WTC11 (cell line): ENCODE data around the gene ZFP69B.

Experiments
- CBFB ChIP-seq: sonication (generic); formaldehyde crosslinking; IDR thresholded peaks from 2 replicates; pipeline ENCODE4 v1.8.1; 2022; ENCODE audit warnings: mild to moderate bottlenecking, low read depth, missing genetic modification reagents
- CTCF ChIP-seq: fragments of 200-600 bp; IDR thresholded peaks from 2 replicates; pipeline ENCODE4 v1.8.0; 2022; ENCODE audit warnings: antibody characterized with exemption
- ERG ChIP-seq: fragments of 250-450 bp; sonication (Bioruptor Pico); IDR thresholded peaks from 2 replicates; pipeline ENCODE4 v1.8.0; 2021; ENCODE audit warnings: mild to moderate bottlenecking
- KAT7 ChIP-seq: sonication (generic); formaldehyde crosslinking; IDR thresholded peaks from 2 replicates; pipeline ENCODE4 v1.8.1; 2023; ENCODE audit warnings: missing genetic modification reagents, mild to moderate bottlenecking, borderline replicate concordance
- MAX ChIP-seq: sonication (generic); formaldehyde crosslinking; IDR thresholded peaks from 2 replicates; pipeline ENCODE4 v1.8.0; 2022; ENCODE audit warnings: mild to moderate bottlenecking, missing genetic modification reagents
- NR2C2 ChIP-seq: sonication (generic); formaldehyde crosslinking; IDR thresholded peaks from 2 replicates; pipeline ENCODE4 v1.8.0; 2022; ENCODE audit warnings: mild to moderate bottlenecking, missing genetic modification reagents
- NR3C1 ChIP-seq: sonication (generic); formaldehyde crosslinking; conservative IDR thresholded peaks from 2 replicates; pipeline ENCODE4 v1.8.1; 2023; ENCODE audit warnings: low read depth, mild to moderate bottlenecking, missing genetic modification reagents
- PRDM15 ChIP-seq: sonication (generic); formaldehyde crosslinking; IDR thresholded peaks from 2 replicates; pipeline ENCODE4 v1.8.0; 2022; ENCODE audit warnings: missing genetic modification reagents
- RELA ChIP-seq: sonication (generic); formaldehyde crosslinking; IDR thresholded peaks from 2 replicates; pipeline ENCODE4 v1.8.1; 2022; ENCODE audit warnings: missing genetic modification reagents, mild to moderate bottlenecking, borderline replicate concordance
- USF2 ChIP-seq: sonication (generic); formaldehyde crosslinking; IDR thresholded peaks from 2 replicates; pipeline ENCODE4 v1.8.1; 2023; ENCODE audit warnings: mild to moderate bottlenecking, missing genetic modification reagents, moderate library complexity
- ZBTB21 ChIP-seq: sonication (generic); formaldehyde crosslinking; IDR thresholded peaks from 2 replicates; pipeline ENCODE4 v1.8.1; 2023; ENCODE audit warnings: mild to moderate bottlenecking, missing genetic modification reagents, borderline replicate concordance
- ZNF317 ChIP-seq: sonication (generic); formaldehyde crosslinking; IDR thresholded peaks from 2 replicates; pipeline ENCODE4 v1.8.1; 2023; ENCODE audit warnings: low read depth, mild to moderate bottlenecking, moderate library complexity, missing genetic modification reagents, borderline replicate concordance
- ZSCAN18 ChIP-seq: fragments of 250-450 bp; sonication (Bioruptor Pico); IDR thresholded peaks from 2 replicates; pipeline ENCODE4 v2.1.2; 2022; ENCODE audit warnings: mild to moderate bottlenecking, moderate library complexity

- no peak for TF ChIP-seq ZBTB21 (CRISPR knock-in tag)
- TF ChIP-seq CTCF, result no peak
- no peak for TF ChIP-seq NR2C2 (CRISPR knock-in tag)
- no peak for TF ChIP-seq MAX (CRISPR knock-in tag)
- no peak for TF ChIP-seq ZNF317 (CRISPR knock-in tag)
- TF ChIP-seq KAT7 (CRISPR knock-in tag), result no peak
- TF ChIP-seq CBFB (CRISPR knock-in tag), result no peak
- no peak for TF ChIP-seq ZSCAN18
- no peak for TF ChIP-seq RELA
- TF ChIP-seq NR3C1, result no peak
- no peak for TF ChIP-seq PRDM15 (CRISPR knock-in tag)
- TF ChIP-seq ERG (CRISPR knock-in tag), result no peak
- TF ChIP-seq USF2 (CRISPR knock-in tag), result no peak
Observed at GRCh38 chr1:40425198-40425597, 25.1 kb upstream of the ZFP69B start.
